T-helper 9 cell (primary cell): ENCODE measurements around the gene ECM2.
"Not testable (repeated sequence)": the region's sequence is repeated elsewhere in the genome, so short reads cannot be mapped to it uniquely, and the experiment has no call there.

Experiments
- DNase-seq: peaks from one replicate; pipeline ENCODE4 v3.0.0-alpha.2; 2020
- total RNA-seq, 2 donors: gene quantifications; one replicate each; lab custom pipeline; 2026; lab: John Stamatoyannopoulos, UW

The ECM2 gene
- 0 reads per million in 2 donors for total RNA-seq

DNA sequence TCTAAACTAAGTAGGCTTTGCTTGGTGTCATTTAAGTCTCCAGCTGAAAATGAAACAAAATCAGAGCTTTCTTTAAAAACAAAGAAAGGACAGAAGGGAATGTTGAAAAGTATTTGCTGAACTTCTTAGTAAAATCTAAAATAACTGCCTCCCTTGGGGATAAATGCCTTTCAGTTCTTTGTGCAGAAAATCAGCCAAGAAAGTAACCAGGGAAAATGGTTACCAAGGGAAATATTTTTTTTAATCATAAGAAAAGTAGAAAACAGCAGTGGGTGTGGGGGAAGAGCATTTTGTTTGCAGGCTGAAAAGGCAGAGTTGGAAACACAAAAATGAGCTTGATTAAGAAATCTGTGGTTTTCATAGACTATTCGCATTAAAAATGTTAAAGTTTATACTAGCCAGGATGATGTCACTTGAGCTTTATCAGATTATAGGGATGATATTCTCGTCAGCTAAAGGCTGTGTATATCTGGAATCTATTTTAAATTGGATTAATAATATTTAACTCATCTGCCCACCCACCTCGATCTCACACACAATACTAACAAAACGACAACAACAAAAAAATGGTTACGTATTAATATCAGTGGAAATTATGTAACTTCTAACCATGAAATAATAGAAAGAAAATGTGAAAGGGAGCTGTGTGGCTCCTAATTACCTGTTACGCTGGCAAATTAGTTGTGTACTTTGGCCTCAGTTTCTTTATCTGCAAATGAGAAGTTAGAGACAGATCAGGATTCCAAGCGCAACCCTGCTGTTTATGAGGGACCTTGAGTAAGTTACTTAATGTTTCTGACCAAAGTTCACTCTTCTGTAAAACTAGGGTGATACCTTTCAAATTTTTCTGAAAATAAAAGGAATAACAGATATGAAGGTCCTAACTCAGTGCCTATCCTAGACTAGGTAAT, at the start of gene ECM2:
Gene ECM2 (minus strand): TSS at position 51 of the 911 bp plus-strand sequence. CDS start 13,124 bp downstream, outside the sequence.
- DNase-seq: no peak

- no peak for DNase-seq
Measured at GRCh38 chr9:92576175-92576574, 40.4 kb upstream of the ECM2 start.

DNA sequence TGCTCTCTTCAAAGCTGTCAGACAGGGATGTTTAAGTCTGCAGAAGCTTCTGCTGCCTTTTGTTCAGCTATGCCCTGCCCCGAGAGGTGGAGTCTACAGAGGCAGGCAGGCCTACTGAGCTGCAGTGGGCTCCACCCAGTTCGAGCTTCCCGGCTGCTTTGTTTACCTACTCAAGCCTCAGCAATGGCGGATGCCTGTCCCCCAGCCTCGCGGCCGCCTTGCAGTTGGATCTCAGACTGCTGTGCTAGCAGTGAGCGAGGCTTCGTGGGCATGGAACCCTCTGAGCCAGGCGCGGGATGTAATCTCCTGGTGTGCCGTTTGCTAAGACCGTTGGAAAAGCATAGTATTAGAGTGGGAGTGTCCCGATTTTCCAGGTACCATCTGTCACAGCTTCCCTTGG, 37.8 kb upstream of the ECM2 start:
- DNase-seq: not testable (repeated sequence)

- DNase-seq: not testable (repeated sequence)
Measured at GRCh38 chr9:92571871-92572270, 36.1 kb upstream of the ECM2 start.

- DNase-seq: no peak
Measured at GRCh38 chr9:92564982-92565381, 29.2 kb upstream of the ECM2 start.

GRCh38 chr9:92564504-92564903, 28.7 kb upstream of the ECM2 start:
- no peak for DNase-seq

GRCh38 chr9:92563116-92564100, 27.6 kb upstream of the ECM2 start:
- DNase-seq: no peak

DNA sequence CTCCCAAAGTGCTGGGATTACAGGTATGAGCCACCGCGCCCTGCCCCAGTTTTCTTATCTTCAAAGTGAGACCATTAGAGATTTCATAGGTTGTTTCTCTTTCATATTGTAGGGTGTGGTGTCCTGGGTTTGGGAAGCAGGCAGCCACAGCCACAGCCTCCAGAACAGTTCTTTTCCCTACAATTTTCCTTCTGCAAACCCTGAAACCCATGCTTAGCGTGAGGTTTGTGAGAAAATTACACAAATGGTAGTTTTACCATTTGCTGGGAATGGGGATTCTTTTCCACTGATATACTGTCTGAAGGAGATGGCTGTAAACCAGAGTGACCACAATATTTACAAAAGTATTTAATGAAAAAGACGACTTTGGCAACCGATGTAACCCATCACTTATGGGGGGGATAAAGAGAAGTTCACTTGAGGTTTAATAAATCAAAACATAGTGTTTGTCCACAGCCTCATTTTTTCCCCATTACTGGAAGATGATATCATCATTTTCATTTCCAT, 26.7 kb upstream of the ECM2 start:
- DNase-seq: no peak

- DNase-seq: no peak
Measured at GRCh38 chr9:92561374-92562330, 25.9 kb upstream of the ECM2 start.

DNA sequence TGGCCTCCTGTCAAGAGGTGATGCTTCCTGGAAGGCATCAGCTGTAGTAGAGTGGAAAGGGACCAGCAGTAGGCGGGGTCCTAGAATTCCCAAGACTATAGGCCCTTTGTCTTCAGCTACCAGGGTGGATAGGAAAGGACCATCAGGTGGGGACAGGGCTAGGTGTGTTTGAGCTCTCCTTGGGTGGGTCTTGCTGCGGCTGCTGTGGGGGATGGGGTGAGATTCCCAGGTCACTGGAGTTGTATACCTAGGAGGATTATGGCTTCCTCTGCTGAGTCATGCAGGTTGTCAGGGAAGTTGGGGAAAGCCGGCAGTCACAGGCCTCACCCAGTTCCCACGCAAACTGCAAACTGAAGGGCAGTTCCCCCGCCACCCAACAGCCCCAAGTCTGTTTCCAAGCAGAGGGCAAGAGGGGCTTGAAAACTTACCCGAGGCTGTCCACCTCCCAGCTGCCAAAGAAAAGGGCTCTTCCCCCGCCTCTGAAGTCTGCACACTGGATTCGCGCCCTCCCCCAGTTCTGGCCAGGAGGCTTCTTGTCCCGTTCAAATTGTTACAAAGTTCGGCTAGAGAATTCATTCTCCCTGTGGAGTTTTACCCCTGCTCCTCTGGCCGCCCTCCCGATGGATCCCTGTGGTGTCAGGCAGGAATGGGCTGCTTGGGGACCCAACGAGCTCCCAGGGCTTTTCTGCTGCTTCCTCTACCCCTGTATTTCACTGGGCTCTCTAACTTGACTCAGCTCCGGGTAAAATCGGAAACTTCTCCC, 23.0 kb upstream of the ECM2 start:
- no peak for DNase-seq

GRCh38 chr9:92550765-92551164, 15.0 kb upstream of the ECM2 start:
- no peak for DNase-seq

- no peak for DNase-seq
Measured at GRCh38 chr9:92547356-92547755, 11.6 kb upstream of the ECM2 start.

- no peak for DNase-seq
Measured at GRCh38 chr9:92545002-92545510, 9.3 kb upstream of the ECM2 start.

- DNase-seq: no peak
Measured at GRCh38 chr9:92543972-92544371, 8.2 kb upstream of the ECM2 start.

GRCh38 chr9:92538541-92538940, 2.8 kb upstream of the ECM2 start:
- DNase-seq: no peak

DNA sequence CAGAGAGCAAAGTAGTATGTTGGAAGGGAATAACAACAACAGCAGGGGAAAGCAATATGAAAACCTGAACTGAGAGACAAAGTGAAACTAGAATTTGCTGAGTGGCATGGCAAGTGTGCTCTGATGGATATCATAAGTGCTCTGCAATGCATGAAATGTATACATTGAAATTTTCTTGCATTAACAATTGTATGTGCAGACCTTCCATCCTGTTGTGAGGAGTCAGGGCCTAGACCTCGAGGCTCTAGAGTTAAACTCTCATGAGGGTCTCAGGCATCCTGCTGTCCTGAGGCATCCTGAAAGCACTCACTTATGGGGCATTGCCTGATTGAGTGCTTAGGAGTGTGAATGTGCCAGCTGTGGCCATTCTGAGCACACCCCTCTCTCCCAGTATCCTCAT, 1.1 kb downstream of the ECM2 start:
- DNase-seq: no peak

GRCh38 chr9:92534204-92534603, 1.6 kb downstream of the ECM2 start:
- no peak for DNase-seq

DNA sequence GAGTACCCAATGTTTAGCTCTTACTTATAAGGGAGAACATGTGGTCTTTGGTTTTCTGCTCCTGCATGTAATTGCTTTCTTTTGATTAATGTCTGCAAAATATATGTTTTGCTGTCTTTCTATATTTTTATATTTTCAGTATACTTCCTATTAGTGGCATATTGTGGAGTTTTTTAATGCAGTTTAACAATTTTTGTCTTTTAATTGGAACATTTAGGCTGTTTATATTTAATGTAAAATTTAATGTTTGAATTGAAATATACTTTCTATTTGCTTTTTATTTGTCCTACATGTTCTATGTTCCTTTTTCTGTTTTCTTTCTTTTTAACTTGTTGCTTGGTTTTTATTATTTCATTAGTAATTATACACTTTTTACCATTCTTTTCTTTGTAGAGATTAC, 4.9 kb downstream of the ECM2 start:
- DNase-seq: no peak

- DNase-seq: no peak
Measured at GRCh38 chr9:92529124-92529523, 6.7 kb downstream of the ECM2 start.

DNA sequence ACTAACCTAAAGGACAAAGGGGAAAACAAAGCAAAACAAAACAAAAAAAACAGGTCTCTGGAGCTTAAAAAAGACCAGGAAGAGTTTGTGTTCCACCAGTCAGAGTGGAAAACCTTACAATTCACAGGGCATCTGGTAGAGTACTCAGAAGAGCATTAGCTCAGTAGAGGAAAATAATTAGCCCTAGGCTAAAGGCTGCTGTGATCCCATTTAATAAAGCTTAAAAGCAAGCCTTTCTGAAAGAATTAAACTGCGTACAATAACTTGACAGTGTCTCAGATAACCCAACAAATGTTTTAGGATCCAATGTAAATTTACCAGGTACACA, 7.3 kb downstream of the ECM2 start:
- no peak for DNase-seq
